Measurements from ENCODE around the gene SMIM13. TPM values are rescaled to one million over a fixed set of nuclear protein-coding genes. Genes with fewer than 3 reads are reported as not detected.

Gene SMIM13
- total RNA-seq (14.7 and 19.4 TPM in 2 replicates), polyA plus RNA-seq (2.2 and 3.2 TPM in 2 replicates), polyA minus RNA-seq (5.2 and 6.0 TPM in 2 replicates), Bru-seq, nascent RNA (percentile 84 among the genes with signal in this experiment), BruChase-seq, experiment 1, labeled RNA remaining after a 6-hour chase (percentile 83 among the genes with signal in this experiment), BruChase-seq, experiment 2, labeled RNA remaining after a 2-hour chase (percentile 86 among the genes with signal in this experiment)
- polyA plus RNA-seq (2011; cell fraction: cytosol; rRNA removed), result 3.9 and 4.0 TPM in 2 replicates
- 3.1 and 3.9 TPM in 2 replicates for polyA plus RNA-seq (2011; cell fraction: nucleus; rRNA removed)
- 10.6 and 11.8 TPM in 2 replicates for polyA plus RNA-seq (2012)
- polyA minus RNA-seq (2011; cell fraction: cytosol; rRNA and poly(A)+ RNA removed), result 8.6 TPM
- polyA minus RNA-seq (2011; cell fraction: nucleus; rRNA and poly(A)+ RNA removed), result 4.6 and 7.9 TPM in 2 replicates
- long read RNA-seq, full-length matches to known transcripts, result 36 of 42 reads
- long read RNA-seq, partial matches to known transcripts, result 2 of 42 reads
- long read RNA-seq, other reads (novel, unspliced or antisense), result 4 of 42 reads

DNA sequence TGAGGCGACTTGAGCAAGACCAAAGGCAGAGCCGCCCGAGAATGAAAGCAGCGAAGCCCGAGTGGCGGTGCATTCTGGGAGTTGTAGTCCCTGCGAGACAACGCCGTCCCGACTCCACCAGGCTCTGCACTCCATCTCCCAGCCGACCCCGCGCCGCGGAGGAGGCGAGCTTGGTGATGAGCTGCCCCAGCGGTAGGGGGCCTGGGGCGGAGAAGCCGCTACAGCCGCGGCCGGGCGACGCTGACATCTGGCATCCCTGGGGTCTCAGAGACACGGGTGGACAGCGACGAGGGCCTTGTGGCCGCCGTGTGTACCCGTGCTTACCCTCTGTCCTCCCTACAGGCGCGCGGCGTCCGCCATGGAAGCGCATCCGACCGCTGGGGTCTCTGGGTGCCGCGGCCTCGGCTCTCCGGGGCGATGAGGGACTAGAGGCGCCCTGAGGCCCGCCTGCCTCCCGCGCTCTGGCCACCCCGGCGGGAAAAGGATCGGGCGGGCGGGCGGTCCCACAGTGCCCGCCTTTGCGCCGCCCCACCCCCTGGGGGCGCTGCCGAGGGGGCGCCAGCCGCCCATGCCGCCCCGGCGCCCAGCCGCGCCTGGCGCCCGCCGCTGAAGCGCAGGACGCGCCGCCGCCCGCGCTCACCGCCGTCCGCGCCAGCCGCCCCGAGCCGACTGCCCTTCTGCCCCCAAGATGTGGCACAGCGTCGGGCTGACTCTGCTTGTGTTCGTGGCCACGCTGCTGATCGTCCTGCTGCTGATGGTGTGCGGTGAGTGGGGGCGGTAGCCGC, at the start of gene SMIM13:
Gene SMIM13 (plus strand): TSS at position 209 of the 785 bp plus-strand sequence. CDS start 480 bp downstream, at position 689.
- Histone ChIP-seq H3K9me1 (replicated peaks; ENCODE audit: control insufficient read depth, extremely low read depth, insufficient read depth, low read length) (no peaks in the 10 kb centered on the region), H2AFZ (ENCODE audit: low read depth, low read length) (peak within 1 kb of the TSS; percentile 89), H3K9me3 (replicated peaks; ENCODE audit: control insufficient read depth, insufficient read depth, low read length) (no peaks in the 10 kb centered on the region), H3K27me3 (ENCODE audit: control insufficient read depth in 2 of 2, insufficient read depth in 2 of 2, low read length in 2 of 2) (no peaks in the 10 kb centered on the region), H3K4me3 (replicated peaks in 1 of 3; ENCODE audit: insufficient read depth in 1 of 3, low read depth in 1 of 3, low read length in 3 of 3) (peak within 1 kb of the TSS; percentile 54 to 98 (median 86)), H3K27ac (ENCODE audit: insufficient read depth, low read depth, low read length) (peak within 1 kb of the TSS; percentile 87), H3K79me2 (ENCODE audit: control insufficient read depth, insufficient read depth, low read length) (peaks cover 44% of the 10 kb centered on the region), H3K4me2 (ENCODE audit: insufficient read depth, low read length) (peak within 1 kb of the TSS; percentile 93), H3K36me3 (ENCODE audit: control insufficient read depth in 2 of 2, extremely low read depth in 1 of 2, insufficient read depth in 2 of 2, low read length in 2 of 2) (no peaks in the 10 kb centered on the region), H3K4me1 (ENCODE audit: control insufficient read depth, extremely low read depth, insufficient read depth, low read length) (peaks cover 18% of the 10 kb centered on the region), H4K20me1 (replicated peaks; ENCODE audit: control insufficient read depth, extremely low read depth, insufficient read depth, low read length) (no peaks in the 10 kb centered on the region), H3K9ac (replicated peaks; ENCODE audit: extremely low read depth, insufficient read depth, low read length) (peak within 1 kb of the TSS; percentile 90)
- BruUV-seq (replicated peaks), result no TSS peak
- no peak for TF ChIP-seq FOS (IDR thresholded peaks at IDR 0.05; ENCODE audit: borderline replicate concordance, insufficient read depth, low read length)
- no peak for TF ChIP-seq GATA2 (IDR thresholded peaks at IDR 0.05; ENCODE audit: insufficient read depth, insufficient read length, low read depth, low read length)
- peak; percentile 68 for TF ChIP-seq POLR2A (IDR thresholded peaks at IDR 0.05; ENCODE audit: low read depth, low read length)
- peak; percentile 38 to 47 for TF ChIP-seq CTCF (IDR thresholded peaks at IDR 0.05; ENCODE audit: extremely low read depth in 1 of 2, insufficient read depth in 1 of 2, low read depth in 1 of 2, low read length in 2 of 2)
- no peak for TF ChIP-seq MYC (IDR thresholded peaks at IDR 0.05; ENCODE audit: low read depth, low read length)
- TF ChIP-seq MAX (IDR thresholded peaks at IDR 0.05; ENCODE audit: insufficient read depth, insufficient read length), result no peak
- TF ChIP-seq POLR2AphosphoS5 (IDR thresholded peaks at IDR 0.05; ENCODE audit: insufficient read depth, low read depth, low read length), result peak; percentile 48
- no peak for TF ChIP-seq EZH2 (IDR thresholded peaks at IDR 0.05; ENCODE audit: borderline replicate concordance, low read depth, low read length, severe bottlenecking)
- TF ChIP-seq JUN (IDR thresholded peaks at IDR 0.05; ENCODE audit: borderline replicate concordance, insufficient read depth, insufficient read length, low read depth), result no peak
- dilution Hi-C loops (cut with MboI; ENCODE audit: extremely low pct_ligation_motif_present, low sequenced_read_pairs) (no loop called here), intact Hi-C loops (cut with micrococcal nuclease) (loop anchor here (1.0 to 10.0 kb wide), 10 partner anchors 37 to 1478 kb away; partner anchors contain the start of genes NEDD9, TMEM14C and TMEM170B)
- peak; percentile 99 for DNase-seq (ENCODE audit: low read depth, low spot score)
- ChIA-PET CTCF (interaction anchor here (0.6 to 1.6 kb wide), 17 partner anchors 11 to 482 kb away, joined by 3 to 11 read pairs (median 3); no protein-coding TSS in a partner anchor), POLR2A (interaction anchor here (0.6 kb wide), 2 partner anchors 38 to 138 kb away, joined by 3 to 4 read pairs; partner anchors contain the start of gene NEDD9)
- FAIRE-seq, result peak; percentile 96
